ENCODE results near the gene CIAO2A.

The CIAO2A gene

GRCh38 chr15:64048781-64049460 lies 44.7 kb downstream of the CIAO2A start:
- Histone ChIP-seq H3K36me3 (ENCODE audit: control insufficient read depth in 1 of 2, insufficient read depth in 2 of 2, low read length in 2 of 2) (no peaks in the 10 kb centered on the region), H3K27ac (ENCODE audit: low read depth, low read length) (no peak overlapping the region), H3K18ac (ENCODE audit: low read length) (no peak overlapping the region), H4K8ac (ENCODE audit: low read depth, low read length) (no peak overlapping the region), H2BK5ac (ENCODE audit: low read depth, low read length, poor library complexity) (no peak overlapping the region), H3K79me2 (ENCODE audit: control insufficient read depth, insufficient read depth, low read length, poor library complexity) (no peaks in the 10 kb centered on the region), H3K27me3 (ENCODE audit: insufficient read depth, low read length) (peaks cover under 1% of the 10 kb centered on the region), H3K4me3 (ENCODE audit: low read depth, low read length) (no peak overlapping the region), H2BK12ac (ENCODE audit: low read length) (no peak overlapping the region), H3K4me1 (ENCODE audit: control insufficient read depth in 1 of 2, insufficient read depth in 2 of 2, low read length in 2 of 2) (peaks cover 4 to 21% of the 10 kb centered on the region in 2 experiments), H2AK5ac (ENCODE audit: low read length) (no peak overlapping the region), H4K91ac (ENCODE audit: low read depth, low read length) (no peak overlapping the region), H3K79me1 (ENCODE audit: low read length) (peaks cover 6% of the 10 kb centered on the region), H2AFZ (ENCODE audit: insufficient read depth, low read length, poor library complexity) (no peak overlapping the region), H3K23ac (ENCODE audit: low read length) (no peak overlapping the region), H3K4me2 (ENCODE audit: low read length) (no peak overlapping the region), H3K9me3 (ENCODE audit: insufficient read depth, low read depth, low read length) (peaks cover 4% of the 10 kb centered on the region), H3K4ac (ENCODE audit: low read depth, low read length) (no peak overlapping the region), H4K12ac (ENCODE audit: low read depth, low read length) (no peak overlapping the region), H3K9ac (ENCODE audit: low read length) (no peak overlapping the region), H3K14ac (ENCODE audit: low read length) (no peak overlapping the region), H2BK120ac (ENCODE audit: insufficient read depth, low read length, poor library complexity) (no peak overlapping the region)
- no peak for DNase-seq
- WGBS (ENCODE audit: extremely low coverage, insufficient coverage, insufficient read length), result no CpG with 5 or more reads among the region's 1 CpG

- DNase-seq, result peak; percentile 51 to 73
- Histone ChIP-seq H3K4me2 (ENCODE audit: low read length) (peak within 1 kb of the TSS; percentile 59), H3K79me1 (ENCODE audit: low read length) (peaks cover 6% of the 10 kb centered on the region), H2BK120ac (ENCODE audit: insufficient read depth, low read length, poor library complexity) (peak within 1 kb of the TSS; percentile 56), H3K14ac (ENCODE audit: low read length) (peak within 1 kb of the TSS; percentile 28), H3K36me3 (ENCODE audit: control insufficient read depth in 1 of 2, insufficient read depth in 2 of 2, low read length in 2 of 2) (no peaks in the 10 kb centered on the region), H2AFZ (ENCODE audit: insufficient read depth, low read length, poor library complexity) (peak within 1 kb of the TSS; percentile 54), H3K4me1 (ENCODE audit: control insufficient read depth in 1 of 2, insufficient read depth in 2 of 2, low read length in 2 of 2) (peaks cover 4 to 17% of the 10 kb centered on the region in 2 experiments), H3K23ac (ENCODE audit: low read length) (no peak within 1 kb of the TSS), H4K91ac (ENCODE audit: low read depth, low read length) (peak within 1 kb of the TSS; percentile 48), H3K27me3 (ENCODE audit: insufficient read depth, low read length) (peaks cover 3% of the 10 kb centered on the region), H2BK5ac (ENCODE audit: low read depth, low read length, poor library complexity) (no peak within 1 kb of the TSS), H2BK12ac (ENCODE audit: low read length) (peak within 1 kb of the TSS; percentile 58), H3K9me3 (ENCODE audit: insufficient read depth, low read depth, low read length) (peaks cover 3% of the 10 kb centered on the region), H3K9ac (ENCODE audit: low read length) (peak within 1 kb of the TSS; percentile 1), H3K4ac (ENCODE audit: low read depth, low read length) (peak within 1 kb of the TSS; percentile 13), H2AK5ac (ENCODE audit: low read length) (no peak within 1 kb of the TSS), H3K79me2 (ENCODE audit: control insufficient read depth, insufficient read depth, low read length, poor library complexity) (no peaks in the 10 kb centered on the region), H3K27ac (ENCODE audit: low read depth, low read length) (no peak within 1 kb of the TSS), H3K18ac (ENCODE audit: low read length) (peak within 1 kb of the TSS; percentile 30), H4K12ac (ENCODE audit: low read depth, low read length) (no peak within 1 kb of the TSS), H4K8ac (ENCODE audit: low read depth, low read length) (peak within 1 kb of the TSS; percentile 20), H3K4me3 (ENCODE audit: low read depth, low read length) (peak within 1 kb of the TSS; percentile 72)
- no CpG with 5 or more reads among the region's 50 CpGs for WGBS (ENCODE audit: extremely low coverage, insufficient coverage, insufficient read length)
These were observed 47.1 kb downstream of the CIAO2A start, which contains the start of gene DAPK2 for GRCh38 chr15:64046421-64047153. Gene DAPK2 (minus strand): TSS chr15:64046485. CDS start chr15:64040261, 6,224 bp downstream.

GRCh38 chr15:64045774-64046420 lies 47.7 kb downstream of the CIAO2A start:
- Histone ChIP-seq H3K36me3 (ENCODE audit: control insufficient read depth in 1 of 2, insufficient read depth in 2 of 2, low read length in 2 of 2) (no peaks in the 10 kb centered on the region), H3K14ac (ENCODE audit: low read length) (peak overlapping the region; percentile 28), H3K27ac (ENCODE audit: low read depth, low read length) (no peak overlapping the region), H3K4me3 (ENCODE audit: low read depth, low read length) (peak overlapping the region; percentile 72), H3K27me3 (ENCODE audit: insufficient read depth, low read length) (peaks cover 3% of the 10 kb centered on the region), H4K91ac (ENCODE audit: low read depth, low read length) (peak overlapping the region; percentile 32), H4K8ac (ENCODE audit: low read depth, low read length) (peak overlapping the region; percentile 13), H3K4me1 (ENCODE audit: control insufficient read depth in 1 of 2, insufficient read depth in 2 of 2, low read length in 2 of 2) (peaks cover 4 to 14% of the 10 kb centered on the region in 2 experiments), H2AFZ (ENCODE audit: insufficient read depth, low read length, poor library complexity) (peak overlapping the region; percentile 24), H2BK5ac (ENCODE audit: low read depth, low read length, poor library complexity) (no peak overlapping the region), H3K9ac (ENCODE audit: low read length) (no peak overlapping the region), H3K79me1 (ENCODE audit: low read length) (peaks cover 6% of the 10 kb centered on the region), H4K12ac (ENCODE audit: low read depth, low read length) (no peak overlapping the region), H3K9me3 (ENCODE audit: insufficient read depth, low read depth, low read length) (peaks cover 3% of the 10 kb centered on the region), H3K79me2 (ENCODE audit: control insufficient read depth, insufficient read depth, low read length, poor library complexity) (no peaks in the 10 kb centered on the region), H3K4ac (ENCODE audit: low read depth, low read length) (peak overlapping the region; percentile 13), H2BK120ac (ENCODE audit: insufficient read depth, low read length, poor library complexity) (peak overlapping the region; percentile 56), H2BK12ac (ENCODE audit: low read length) (no peak overlapping the region), H3K23ac (ENCODE audit: low read length) (no peak overlapping the region), H3K4me2 (ENCODE audit: low read length) (peak overlapping the region; percentile 59), H3K18ac (ENCODE audit: low read length) (peak overlapping the region; percentile 30), H2AK5ac (ENCODE audit: low read length) (no peak overlapping the region)
- DNase-seq, result peak in 1 of 2 donors; percentile 2
- no CpG with 5 or more reads among the region's 76 CpGs for WGBS (ENCODE audit: extremely low coverage, insufficient coverage, insufficient read length)

GRCh38 chr15:64045101-64045435 lies 48.6 kb downstream of the CIAO2A start:
- Histone ChIP-seq H2BK12ac (ENCODE audit: low read length) (no peak overlapping the region), H3K36me3 (ENCODE audit: control insufficient read depth in 1 of 2, insufficient read depth in 2 of 2, low read length in 2 of 2) (no peaks in the 10 kb centered on the region), H2AFZ (ENCODE audit: insufficient read depth, low read length, poor library complexity) (no peak overlapping the region), H4K12ac (ENCODE audit: low read depth, low read length) (no peak overlapping the region), H3K27me3 (ENCODE audit: insufficient read depth, low read length) (peaks cover 3% of the 10 kb centered on the region), H3K23ac (ENCODE audit: low read length) (no peak overlapping the region), H2AK5ac (ENCODE audit: low read length) (no peak overlapping the region), H3K4me2 (ENCODE audit: low read length) (no peak overlapping the region), H4K91ac (ENCODE audit: low read depth, low read length) (no peak overlapping the region), H3K9me3 (ENCODE audit: insufficient read depth, low read depth, low read length) (peaks cover 3% of the 10 kb centered on the region), H3K79me2 (ENCODE audit: control insufficient read depth, insufficient read depth, low read length, poor library complexity) (no peaks in the 10 kb centered on the region), H4K8ac (ENCODE audit: low read depth, low read length) (no peak overlapping the region), H3K9ac (ENCODE audit: low read length) (no peak overlapping the region), H2BK120ac (ENCODE audit: insufficient read depth, low read length, poor library complexity) (no peak overlapping the region), H2BK5ac (ENCODE audit: low read depth, low read length, poor library complexity) (no peak overlapping the region), H3K4me1 (ENCODE audit: control insufficient read depth in 1 of 2, insufficient read depth in 2 of 2, low read length in 2 of 2) (peaks cover 4 to 9% of the 10 kb centered on the region in 2 experiments), H3K27ac (ENCODE audit: low read depth, low read length) (no peak overlapping the region), H3K14ac (ENCODE audit: low read length) (no peak overlapping the region), H3K79me1 (ENCODE audit: low read length) (peaks cover 6% of the 10 kb centered on the region), H3K18ac (ENCODE audit: low read length) (no peak overlapping the region), H3K4me3 (ENCODE audit: low read depth, low read length) (no peak overlapping the region), H3K4ac (ENCODE audit: low read depth, low read length) (no peak overlapping the region)
- no peak for DNase-seq
- no CpG with 5 or more reads among the region's 5 CpGs for WGBS (ENCODE audit: extremely low coverage, insufficient coverage, insufficient read length)

Measured in trophoblast cell (in vitro differentiated cells and primary cell).